NCI-H748 treated with DMSO at 0.1 percent for 48 hours (cell line): ENCODE data around the gene TMED8.

ENCODE experiments used
- DNase-seq: peaks from one replicate; lab custom pipeline; 2025; lab: John Stamatoyannopoulos, UW

TMED8 gene

DNA sequence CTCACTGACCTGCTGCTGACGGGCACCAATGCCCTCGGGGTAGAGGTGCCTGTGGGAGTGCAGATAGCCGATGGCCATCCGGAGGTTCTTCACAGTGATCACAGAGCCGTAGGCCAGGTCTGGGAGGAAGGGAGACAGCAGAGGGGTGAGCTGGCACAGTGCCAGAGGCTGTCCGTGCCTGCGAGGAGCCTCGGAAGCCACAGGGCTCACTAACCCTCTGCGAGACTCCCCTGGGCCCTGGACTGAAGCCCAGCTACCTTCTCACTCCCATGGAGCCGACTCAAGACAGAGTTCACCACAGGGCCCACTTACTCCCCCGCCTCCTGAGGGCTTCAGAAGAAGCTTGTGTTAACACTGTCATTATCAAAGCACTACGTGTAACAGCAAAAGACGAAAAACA lies 80.7 kb downstream of the TMED8 start:
- no peak for DNase-seq

DNA sequence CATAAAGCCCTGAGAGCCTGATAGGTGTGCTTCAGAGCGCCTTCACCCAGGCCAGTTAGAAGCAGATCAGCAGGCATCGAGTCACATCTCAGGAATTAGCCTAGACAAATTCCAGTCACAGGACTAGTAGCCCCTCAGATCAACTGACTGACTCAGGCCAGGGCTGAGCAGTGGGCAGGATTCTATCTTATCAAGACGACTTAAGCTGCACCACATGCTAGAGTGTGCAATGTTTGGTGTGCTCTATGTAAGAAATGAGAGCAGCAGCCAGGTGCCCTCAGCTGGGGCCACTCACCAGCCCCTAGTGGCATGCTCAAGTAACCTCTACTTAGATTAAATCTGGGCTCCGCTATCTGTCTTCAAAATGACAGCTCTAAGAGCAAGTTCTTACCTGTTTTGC lies 86.2 kb downstream of the TMED8 start:
- no peak for DNase-seq

DNA sequence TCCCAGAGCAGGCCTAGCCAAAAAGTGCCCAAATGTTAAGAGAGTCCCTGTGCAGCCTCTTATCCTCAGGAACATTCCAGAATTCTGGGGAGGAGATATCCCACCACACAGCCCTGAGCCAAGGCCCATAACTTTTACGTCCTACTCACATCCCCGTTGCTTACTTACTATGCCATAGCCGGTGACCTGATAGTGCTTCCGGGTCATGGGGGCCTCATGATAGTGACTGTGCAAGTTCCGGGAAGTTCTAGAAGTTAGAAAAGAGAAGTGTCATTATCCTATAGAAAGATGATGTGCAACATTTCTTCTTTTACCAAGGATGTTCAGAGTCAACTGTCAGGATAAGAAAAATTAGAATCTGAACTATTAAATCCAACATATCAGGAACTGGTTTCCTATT lies 90.3 kb downstream of the TMED8 start:
- no peak for DNase-seq
